HG03575 (cell line): ENCODE measurements around the gene CYP39A1.

Experiments used
- ATAC-seq: cut with Tn5 transposase; IDR thresholded peaks from one replicate; pipeline ENCODE4 v1.9.1; 2021; ENCODE audit not compliant: unreplicated experiment, insufficient number of reproducible peaks, low FRiP score; ENCODE audit errors: extremely low read depth

The CYP39A1 gene

DNA sequence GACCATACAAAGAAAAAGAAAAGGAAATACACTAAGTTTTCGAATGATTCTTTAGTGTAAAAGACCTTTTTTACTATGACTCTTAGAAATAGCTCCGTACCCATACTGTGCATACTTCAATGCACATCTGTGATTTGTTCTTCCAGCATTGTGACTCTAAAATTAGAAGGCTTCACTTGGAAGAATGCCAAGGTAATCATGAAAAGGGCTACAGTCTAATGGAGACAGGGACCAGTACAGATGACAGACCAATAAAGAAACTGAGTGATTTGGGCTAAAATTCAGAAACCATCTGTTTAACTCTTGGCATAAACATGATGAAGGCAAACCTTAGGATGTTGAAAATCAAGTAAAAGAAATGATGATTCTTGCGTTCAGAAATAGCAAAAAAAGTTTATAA is 46.3 kb downstream of the CYP39A1 start:
- ATAC-seq, result no peak

DNA sequence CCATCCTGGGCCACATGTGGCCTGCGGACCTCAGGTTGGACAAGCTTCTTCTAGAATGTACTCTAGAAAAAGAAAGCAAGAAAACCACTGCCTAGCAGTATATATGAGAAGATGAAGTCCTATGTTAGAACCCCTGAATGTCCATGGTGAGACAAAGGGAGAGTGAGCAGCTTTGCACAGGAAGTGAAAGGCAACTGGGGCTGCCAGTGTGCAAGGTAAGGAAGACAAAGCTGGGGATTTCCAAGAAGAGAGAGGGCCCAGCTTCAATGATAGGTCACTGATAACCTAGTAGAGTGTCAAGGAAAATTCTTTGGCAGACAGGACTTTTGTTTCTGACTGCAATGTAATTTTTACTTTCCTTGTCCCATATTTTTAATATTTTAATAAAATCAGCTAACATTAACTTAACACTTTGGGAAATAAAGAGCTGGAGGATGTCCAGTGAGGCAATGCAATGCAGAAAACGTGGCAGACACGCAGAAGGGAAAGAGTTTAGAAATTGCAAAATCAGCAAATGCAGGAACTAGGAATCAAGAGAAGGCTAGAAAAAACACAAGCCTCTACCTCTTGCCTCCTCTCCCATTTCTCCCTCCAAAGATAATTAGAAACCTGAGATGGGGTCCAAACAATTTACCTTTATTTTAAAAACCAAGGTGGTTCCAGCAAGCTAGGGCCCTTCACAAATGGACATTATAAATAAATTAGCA is 47.4 kb downstream of the CYP39A1 start:
- no peak for ATAC-seq

DNA sequence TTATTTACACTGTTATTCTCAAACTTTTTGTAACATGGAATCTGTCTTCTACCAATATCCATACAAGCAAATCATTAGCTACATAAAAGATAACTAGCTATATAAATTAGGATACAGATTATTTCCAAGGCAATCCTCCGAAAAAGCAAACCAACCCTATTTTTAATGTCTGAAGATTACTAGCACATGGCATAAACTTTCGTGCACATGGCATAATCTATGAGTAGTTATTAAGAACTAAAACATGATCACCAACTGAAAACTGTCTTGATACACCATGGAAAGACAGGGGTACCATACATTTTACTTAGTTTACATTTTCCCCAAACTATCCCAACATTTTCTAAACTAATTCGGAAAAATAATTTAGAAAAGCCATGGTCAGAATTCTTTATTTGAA is 54.4 kb downstream of the CYP39A1 start:
- ATAC-seq, result no peak

DNA sequence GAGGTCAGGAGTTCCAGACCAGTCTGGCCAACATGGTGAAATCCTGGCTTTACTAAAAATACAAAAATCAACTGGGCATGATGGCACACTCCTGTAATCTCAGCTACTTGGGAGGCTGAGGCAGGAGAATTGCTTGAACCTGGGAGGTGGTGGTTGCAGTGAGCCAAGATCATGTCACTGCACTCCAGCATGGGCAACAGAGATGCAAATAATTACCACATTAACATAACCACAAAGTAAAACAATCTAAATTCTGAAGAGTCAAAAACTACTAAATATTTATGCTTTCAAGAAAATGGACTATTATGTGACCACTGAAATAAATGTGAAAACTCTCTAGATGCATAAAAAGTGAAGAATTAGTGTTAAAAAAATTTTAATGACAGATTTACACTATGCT is 59.9 kb downstream of the CYP39A1 start:
- no peak for ATAC-seq

DNA sequence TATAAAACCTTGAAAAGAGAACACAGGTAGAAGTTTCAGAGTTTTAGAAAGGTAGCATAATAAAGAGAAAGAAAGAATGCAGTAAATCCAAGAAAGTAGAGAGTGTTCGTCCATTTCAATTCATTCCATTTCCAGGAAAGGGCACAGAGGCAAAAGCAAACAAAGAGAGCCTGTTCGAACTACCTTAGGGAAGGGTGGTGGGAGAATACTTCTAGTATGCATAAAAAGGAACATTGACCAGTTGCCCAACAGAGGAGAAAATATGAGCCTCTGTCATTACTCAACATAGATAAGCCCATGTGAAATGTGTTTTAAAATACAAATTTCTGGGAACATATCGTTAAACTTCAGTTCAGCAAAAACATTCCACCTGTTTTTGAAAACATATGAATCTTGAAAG is 60.6 kb downstream of the CYP39A1 start:
- ATAC-seq, result no peak

DNA sequence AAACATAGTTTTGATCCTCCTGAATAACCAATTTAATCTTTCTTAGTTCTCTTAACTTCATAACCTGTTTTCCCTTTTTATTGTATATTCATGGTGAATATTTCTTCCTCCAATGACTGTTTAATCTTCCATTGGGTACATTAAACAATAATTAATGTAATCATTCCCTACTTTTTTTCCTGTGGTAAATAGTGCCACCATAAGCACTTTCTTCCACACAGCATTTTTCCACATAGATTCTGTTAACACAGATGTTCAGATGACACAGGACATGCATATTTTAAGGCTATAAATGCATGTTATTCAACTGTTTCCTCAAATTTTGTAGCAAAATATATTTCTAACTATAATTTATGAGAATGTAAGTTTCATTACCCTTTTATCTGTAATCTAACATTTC is 61.9 kb downstream of the CYP39A1 start:
- no peak for ATAC-seq

DNA sequence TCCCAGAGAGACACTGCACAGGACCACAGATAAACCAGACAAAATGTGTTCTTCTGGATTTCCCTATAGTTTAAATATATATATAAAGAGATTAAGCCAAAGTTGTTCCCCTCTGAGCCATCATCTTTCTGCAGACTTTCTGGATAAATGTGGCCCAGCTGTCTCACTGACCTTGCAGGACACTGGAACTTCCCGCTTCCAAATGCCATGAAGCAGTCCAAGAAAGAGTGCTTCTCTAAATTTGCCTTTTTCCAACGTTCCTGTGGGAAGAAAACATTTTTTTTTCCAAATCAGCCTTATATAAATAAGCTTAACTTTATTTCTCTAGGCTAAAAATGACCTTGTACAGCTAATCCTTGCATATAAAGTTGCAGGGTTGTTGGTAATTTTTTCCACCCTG is 65.7 kb downstream of the CYP39A1 start:
- no peak for ATAC-seq

DNA sequence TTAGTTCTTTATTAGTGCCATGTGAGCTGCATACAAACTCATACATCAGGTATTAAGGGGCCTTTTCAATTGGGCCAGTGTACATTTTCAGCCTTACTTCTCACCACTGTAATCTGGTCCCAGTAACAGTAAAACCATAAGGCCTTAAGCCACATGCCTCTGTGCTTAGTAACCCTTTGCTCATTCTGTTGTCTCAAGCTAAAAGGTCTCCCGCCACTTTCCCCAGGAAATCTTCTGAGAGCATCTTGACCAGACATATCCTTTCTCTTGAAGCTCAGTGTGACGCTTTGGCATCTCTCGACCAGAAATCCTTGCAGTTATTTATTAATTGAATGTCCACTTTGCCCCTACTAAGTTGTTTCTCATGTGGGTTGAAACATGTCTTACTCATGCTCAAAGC is 68.0 kb downstream of the CYP39A1 start:
- no peak for ATAC-seq

DNA sequence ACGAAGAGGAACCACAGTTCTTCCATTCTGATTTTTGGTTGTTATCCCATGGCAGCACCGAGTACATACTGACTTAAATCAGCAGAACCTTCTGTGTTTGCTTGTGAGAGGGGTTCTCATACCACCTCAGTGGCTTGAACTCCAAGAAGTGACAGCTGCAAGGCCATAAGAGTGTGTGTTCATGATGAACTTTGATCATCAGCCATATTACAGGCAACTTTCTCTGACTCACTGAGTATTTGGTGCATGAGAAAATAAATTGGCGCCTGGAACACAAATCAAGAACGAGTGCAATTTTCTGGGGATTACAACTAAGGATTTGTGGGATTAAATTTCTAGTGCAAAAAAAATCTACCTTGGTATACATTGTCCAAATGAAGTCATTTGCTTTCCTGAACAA is 68.9 kb downstream of the CYP39A1 start:
- no peak for ATAC-seq

DNA sequence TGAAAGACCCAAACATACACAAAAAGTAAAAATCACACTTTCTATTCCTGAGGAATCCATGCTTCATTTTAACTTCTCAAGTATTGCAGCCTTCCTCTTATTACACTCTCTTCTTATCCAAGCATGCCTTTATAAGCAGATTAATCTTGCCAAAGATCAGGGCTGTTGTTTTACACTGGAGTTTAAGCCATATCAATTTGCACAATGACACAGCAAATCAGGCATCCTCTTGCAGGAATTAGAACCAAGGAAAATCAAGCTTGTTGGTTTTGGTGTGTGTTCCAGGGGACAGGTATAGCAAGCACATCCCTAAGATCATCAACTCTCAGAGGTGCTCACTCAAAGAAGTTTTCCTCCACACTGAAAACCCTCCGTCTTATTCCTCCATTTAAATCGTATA is 69.5 kb downstream of the CYP39A1 start:
- ATAC-seq, result no peak

DNA sequence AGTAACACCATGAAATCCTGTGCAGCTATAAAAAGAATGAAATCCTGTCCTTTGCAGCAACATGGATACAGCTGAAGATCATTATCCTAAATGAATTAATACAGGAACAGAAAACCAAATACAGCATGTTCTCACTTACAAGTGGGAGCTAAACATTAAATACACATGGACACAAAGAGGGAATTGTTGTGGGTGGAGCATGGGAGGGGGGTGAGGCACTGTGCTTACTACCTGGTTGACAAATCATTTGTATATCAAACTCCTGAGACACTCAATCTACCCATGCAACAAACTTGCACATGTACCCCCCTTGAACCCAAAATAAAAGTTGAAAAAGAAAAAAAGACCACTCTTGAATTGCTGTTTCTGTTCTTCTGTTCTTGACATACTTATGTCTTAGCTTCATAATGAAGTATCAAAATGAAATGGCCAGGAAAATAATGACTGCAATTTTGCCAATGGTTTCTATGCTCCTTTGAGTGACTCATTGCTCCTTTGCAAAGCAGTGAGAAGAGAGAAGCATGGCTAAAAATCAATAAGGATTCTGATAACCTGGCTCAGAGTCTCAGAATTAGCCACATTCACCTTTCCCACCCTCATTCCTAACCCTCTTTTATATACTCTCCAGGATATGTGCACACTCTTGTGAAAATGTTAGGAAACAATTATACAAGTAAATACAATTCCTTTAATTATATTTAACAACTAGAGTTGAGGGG is 71.0 kb downstream of the CYP39A1 start:
- ATAC-seq, result no peak

DNA sequence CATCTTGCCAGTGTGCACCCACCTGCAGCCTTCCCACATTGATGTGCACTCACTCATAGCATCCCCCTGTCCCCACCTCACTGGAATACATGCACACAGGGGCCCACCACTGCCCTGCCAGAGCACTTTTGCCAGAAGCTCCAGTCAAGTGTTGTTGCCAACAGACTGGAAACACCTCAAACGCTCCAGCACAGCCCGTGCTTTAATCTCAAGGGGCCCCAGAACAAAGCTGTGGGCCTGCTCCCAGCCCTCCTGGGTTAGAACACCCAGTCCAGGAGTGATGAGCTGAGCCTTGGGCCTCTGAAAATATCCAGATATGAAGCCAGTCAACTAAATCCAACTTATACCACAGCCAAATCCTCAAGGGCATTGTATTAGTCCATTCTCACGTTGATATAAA is 77.1 kb downstream of the CYP39A1 start:
- no peak for ATAC-seq

DNA sequence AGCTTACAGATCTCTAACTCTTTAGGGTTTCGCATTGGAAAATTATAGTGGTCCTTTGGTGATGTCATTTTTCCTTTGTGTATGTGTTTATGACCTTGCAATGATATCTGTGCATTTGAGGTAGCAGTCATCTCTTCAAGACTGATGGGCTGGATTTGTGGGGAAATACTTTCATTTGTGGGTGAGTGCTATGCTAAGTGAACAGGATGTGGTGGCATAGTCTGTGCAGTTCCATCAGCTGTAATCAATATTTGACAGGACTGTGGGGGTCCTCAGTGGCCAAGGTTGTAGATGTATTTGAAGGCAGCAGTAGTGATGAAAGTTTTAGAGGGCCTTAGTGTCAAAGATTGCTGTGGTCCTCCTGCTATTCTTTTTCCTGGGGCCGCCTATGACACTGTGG is 79.5 kb downstream of the CYP39A1 start:
- ATAC-seq, result no peak

DNA sequence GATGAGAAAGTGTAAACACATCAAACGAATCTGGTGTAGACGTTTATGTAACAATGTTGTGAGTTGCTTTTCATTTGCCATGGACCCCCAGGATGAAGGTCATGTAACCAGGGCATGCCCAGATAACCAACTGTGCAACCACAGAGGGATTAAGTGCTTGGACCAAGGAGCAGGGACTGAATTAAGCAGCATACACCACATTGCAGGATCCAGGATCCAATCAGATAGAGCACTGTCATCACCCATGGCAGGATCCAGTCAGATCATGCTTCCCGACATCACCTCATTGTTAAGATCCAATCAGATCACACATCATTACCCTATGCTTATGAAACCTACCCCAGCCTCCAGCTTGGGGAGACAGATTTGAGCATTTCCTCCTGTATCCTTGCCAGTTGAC is 87.1 kb downstream of the CYP39A1 start:
- no peak for ATAC-seq

DNA sequence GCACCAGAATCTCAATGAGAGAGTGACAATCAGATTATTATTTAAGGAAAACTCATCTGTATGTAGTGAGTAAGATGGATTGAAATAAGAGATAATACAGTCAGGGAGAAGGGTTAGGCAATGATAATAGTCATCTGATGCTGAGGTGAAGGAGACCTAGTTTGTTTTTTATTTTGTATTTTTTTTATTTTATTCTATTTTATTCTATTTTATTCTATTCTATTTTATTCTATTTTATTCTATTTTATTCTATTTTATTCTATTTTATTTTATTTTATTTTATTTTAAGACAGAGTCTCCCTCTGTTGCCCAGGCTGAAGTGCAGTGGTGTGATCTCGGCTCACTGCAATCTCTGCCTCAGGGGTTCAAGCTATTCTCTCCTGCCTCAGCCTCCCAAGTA is 88.7 kb downstream of the CYP39A1 start:
- no peak for ATAC-seq

DNA sequence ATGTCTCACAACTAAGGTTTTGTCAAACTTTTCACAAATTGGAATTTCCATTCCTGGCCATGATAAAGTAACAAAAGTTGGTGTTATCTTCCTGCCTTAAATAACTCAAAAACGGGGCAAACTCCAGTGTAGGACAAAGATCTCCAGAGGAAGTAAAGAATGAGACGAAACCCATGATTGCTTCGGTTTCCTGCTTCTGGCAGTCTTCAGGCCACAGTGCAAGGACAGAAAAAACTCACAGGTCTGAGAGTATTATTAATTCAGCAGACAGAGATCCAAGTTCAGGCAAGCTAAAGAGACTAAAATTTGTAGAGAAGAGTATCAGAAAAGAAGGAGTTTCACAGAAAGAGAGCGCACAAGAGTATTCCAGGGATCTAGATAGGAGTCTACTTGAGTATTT is 96.6 kb downstream of the CYP39A1 start:
- ATAC-seq, result no peak

DNA sequence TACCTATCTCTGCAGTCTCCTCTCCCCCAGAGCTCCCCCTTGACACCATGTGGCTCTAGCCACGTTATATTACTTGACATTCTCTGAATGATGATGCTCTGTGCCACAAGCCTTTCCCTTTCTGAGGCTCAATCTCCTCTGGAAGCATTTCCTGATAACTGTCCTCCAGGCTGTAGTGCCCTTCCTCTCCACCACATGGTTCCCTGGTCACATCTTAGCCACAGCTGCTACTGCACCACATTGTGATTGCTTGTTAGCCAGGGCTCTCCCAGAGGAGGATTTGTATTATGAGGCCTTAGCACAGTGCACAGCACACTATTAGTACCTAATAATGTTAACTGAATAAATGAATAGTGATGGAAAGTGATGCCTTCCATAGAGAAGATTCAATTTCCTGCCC is 97.5 kb downstream of the CYP39A1 start:
- no peak for ATAC-seq

DNA sequence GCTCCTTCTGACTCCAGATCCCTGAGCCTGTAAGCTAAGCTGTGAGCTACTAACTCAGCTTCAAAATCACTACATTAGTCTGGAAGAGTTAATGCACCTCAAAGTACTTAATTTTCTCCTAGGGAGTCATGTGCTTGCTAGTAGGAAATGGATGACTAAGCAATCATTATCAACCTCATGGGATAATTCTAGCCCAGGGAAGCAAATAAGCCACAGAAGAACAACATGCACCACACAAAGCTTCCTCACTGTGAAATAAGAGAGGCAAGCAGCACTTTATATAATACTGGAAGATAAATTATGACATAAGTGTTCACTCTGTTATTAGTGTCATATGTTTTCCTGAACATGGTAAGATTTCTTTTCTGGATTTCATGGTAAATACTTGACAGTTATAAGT is 103.5 kb downstream of the CYP39A1 start:
- ATAC-seq, result no peak

DNA sequence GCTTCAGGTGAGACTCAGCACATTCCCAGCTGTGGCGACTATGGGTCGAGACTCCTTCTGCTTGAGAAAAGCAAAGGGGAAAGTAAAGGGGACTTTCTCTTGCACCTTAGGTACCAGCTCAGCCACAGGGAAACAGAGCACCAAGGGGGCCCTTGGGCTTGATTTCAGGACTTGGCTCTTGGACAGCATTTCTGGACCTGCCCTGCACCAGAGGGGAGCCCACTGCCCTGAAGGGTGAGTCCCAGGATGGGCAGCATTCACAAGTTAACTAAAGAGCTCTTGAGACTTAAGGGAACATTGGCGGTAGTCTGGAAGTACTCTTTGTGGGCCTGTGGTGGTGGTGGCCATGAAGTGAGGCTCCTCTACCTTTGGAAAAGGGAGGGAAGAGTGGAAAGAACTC is 111.1 kb downstream of the CYP39A1 start:
- no peak for ATAC-seq

DNA sequence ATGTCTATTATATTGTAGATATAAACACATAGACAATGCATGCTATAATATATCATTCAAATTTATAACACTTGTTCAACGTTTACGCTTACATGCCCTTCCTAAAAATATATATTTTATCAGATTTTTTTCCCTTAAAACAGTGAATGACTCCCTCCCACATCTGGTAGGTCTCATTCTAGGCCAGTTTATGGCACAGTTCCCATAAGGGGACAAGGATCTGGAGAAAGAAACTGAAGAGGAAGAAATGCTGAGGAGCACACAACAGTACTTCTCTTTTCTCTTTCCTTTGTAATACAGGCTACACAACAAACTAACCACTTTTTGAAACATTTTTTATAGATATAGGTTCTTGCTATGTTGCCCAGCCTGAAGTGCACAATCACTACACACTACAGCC is 112.8 kb downstream of the CYP39A1 start:
- no peak for ATAC-seq
